ENCODE results near the gene GJB1. TPM values are rescaled to one million over a fixed set of nuclear protein-coding genes. Genes with fewer than 3 reads are reported as not detected.
"Not testable (repeated sequence)": the region's sequence is repeated elsewhere in the genome, so short reads cannot be mapped to it uniquely, and the experiment has no call there.

GJB1 gene
- total RNA-seq, 4 donors from 2014 or later, result 20.9 to 73.3 (median 48.3) TPM

- Histone ChIP-seq H3K36me3 (no peaks in the 10 kb centered on the region), H3K27ac (no peak overlapping the region), H3K9me3 (no peaks in the 10 kb centered on the region), H3K4me3 (no peak overlapping the region), H3K27me3 (no peaks in the 10 kb centered on the region), H3K4me1 (peaks cover 5 to 15% (median 6%) of the 10 kb centered on the region in 4 donors)
- WGBS, 2 donors (ENCODE audit: low coverage in 1 of 2), result 87% methylated on average over 4 of the region's 4 CpGs; no CpG with 5 or more reads in 1 of the 2 donors
- in situ Hi-C loops (cut with MboI; ENCODE audit: low pct_ligation_motif_present in 1 of 4, low pct_unique_long_range_greater_than_20kb in 1 of 4, low sequenced_read_pairs in 3 of 4), result no loop called here
- TF ChIP-seq POLR2AphosphoS5 (IDR thresholded peaks at IDR 0.05), result no peak
- no peak for TF ChIP-seq EP300 (IDR thresholded peaks at IDR 0.05; ENCODE audit: low read depth)
- TF ChIP-seq, protein P1, sequence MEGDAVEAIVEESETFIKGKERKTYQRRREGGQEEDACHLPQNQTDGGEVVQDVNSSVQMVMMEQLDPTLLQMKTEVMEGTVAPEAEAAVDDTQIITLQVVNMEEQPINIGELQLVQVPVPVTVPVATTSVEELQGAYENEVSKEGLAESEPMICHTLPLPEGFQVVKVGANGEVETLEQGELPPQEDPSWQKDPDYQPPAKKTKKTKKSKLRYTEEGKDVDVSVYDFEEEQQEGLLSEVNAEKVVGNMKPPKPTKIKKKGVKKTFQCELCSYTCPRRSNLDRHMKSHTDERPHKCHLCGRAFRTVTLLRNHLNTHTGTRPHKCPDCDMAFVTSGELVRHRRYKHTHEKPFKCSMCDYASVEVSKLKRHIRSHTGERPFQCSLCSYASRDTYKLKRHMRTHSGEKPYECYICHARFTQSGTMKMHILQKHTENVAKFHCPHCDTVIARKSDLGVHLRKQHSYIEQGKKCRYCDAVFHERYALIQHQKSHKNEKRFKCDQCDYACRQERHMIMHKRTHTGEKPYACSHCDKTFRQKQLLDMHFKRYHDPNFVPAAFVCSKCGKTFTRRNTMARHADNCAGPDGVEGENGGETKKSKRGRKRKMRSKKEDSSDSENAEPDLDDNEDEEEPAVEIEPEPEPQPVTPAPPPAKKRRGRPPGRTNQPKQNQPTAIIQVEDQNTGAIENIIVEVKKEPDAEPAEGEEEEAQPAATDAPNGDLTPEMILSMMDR (IDR thresholded peaks at IDR 0.05), result no peak
- no peak for TF ChIP-seq POLR2A (IDR thresholded peaks at IDR 0.05)
- intact Hi-C loops (cut with DNase I; ENCODE audit: low total_unique reads), result no loop called here
- no peak for DNase-seq
These were observed 33.8 kb downstream of the GJB1 start for GRCh38 chrX:71256856-71257255.

- H3K27ac ChIP-seq; H3K9me3 ChIP-seq; H3K27me3 ChIP-seq; H3K4me3 ChIP-seq; H3K4me1 ChIP-seq; H3K36me3 ChIP-seq; intact Hi-C loops (cut with DNase I; ENCODE audit: low total_unique reads); in situ Hi-C loops (cut with MboI; ENCODE audit: low pct_ligation_motif_present in 1 of 4, low pct_unique_long_range_greater_than_20kb in 1 of 4, low sequenced_read_pairs in 3 of 4); DNase-seq: not testable (repeated sequence)
These were observed 45.6 kb downstream of the GJB1 start for GRCh38 chrX:71268624-71269023.

GRCh38 chrX:71269801-71270395 lies 46.9 kb downstream of the GJB1 start:
- 90% methylated on average over 15 of the region's 19 CpGs; no CpG with 5 or more reads in 1 of the 2 donors for WGBS, 2 donors (ENCODE audit: low coverage in 1 of 2)
- Histone ChIP-seq H3K27ac (no peak overlapping the region), H3K36me3 (no peaks in the 10 kb centered on the region), H3K9me3 (no peaks in the 10 kb centered on the region), H3K4me3 (no peak overlapping the region), H3K4me1 (no peaks in the 10 kb centered on the region), H3K27me3 (no peaks in the 10 kb centered on the region)
- TF ChIP-seq EP300 (IDR thresholded peaks at IDR 0.05; ENCODE audit: low read depth), result no peak
- no peak for TF ChIP-seq POLR2AphosphoS5 (IDR thresholded peaks at IDR 0.05)
- TF ChIP-seq, protein P1 (IDR thresholded peaks at IDR 0.05), result no peak
- TF ChIP-seq POLR2A (IDR thresholded peaks at IDR 0.05), result no peak
- in situ Hi-C loops (cut with MboI; ENCODE audit: low pct_ligation_motif_present in 1 of 4, low pct_unique_long_range_greater_than_20kb in 1 of 4, low sequenced_read_pairs in 3 of 4), result no loop called here
- intact Hi-C loops (cut with DNase I; ENCODE audit: low total_unique reads), result no loop called here
- DNase-seq, result no peak

DNA sequence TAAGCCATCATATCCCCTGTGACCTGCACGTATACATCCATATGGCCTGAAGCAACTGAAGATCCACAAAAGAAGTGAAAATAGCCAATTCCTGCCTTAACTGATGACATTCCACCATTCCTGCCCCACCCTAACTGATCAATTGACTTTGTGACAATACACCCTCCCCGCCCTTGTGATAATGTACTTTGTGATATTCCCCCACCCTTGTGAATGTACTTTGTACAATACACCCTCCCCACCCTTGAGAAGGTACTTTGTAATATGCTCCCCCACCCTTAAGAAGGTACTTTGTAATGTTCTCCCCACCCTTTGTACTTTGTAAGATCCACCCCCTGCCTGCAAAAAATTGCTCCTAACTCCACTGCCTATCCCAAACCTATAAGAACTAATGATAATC lies 49.3 kb downstream of the GJB1 start:
- H3K4me3 ChIP-seq; intact Hi-C loops (cut with DNase I; ENCODE audit: low total_unique reads); in situ Hi-C loops (cut with MboI; ENCODE audit: low pct_ligation_motif_present in 1 of 4, low pct_unique_long_range_greater_than_20kb in 1 of 4, low sequenced_read_pairs in 3 of 4); H3K9me3 ChIP-seq; H3K27ac ChIP-seq; H3K27me3 ChIP-seq; H3K36me3 ChIP-seq; H3K4me1 ChIP-seq; DNase-seq: not testable (repeated sequence)
- WGBS, 2 donors (ENCODE audit: low coverage in 1 of 2), result 85% methylated on average over 2 of the region's 2 CpGs; no CpG with 5 or more reads in 1 of the 2 donors

Other genes starting within 250 kb of the GJB1 start
- gene SNX12, start 154.9 kb upstream of the GJB1 start, total RNA-seq, result 10 to 100 TPM; 16.8 to 69.5 (median 35.0) TPM
- gene FOXO4, start 127.4 kb upstream of the GJB1 start, total RNA-seq, result 100 to 1,000 TPM in 1 of 4 donors, 10 to 100 TPM in 3; 23.3 to 152 (median 35.4) TPM
- not detected for gene CXorf65, start 116.5 kb upstream of the GJB1 start, total RNA-seq
- gene IL2RG, start 111.6 kb upstream of the GJB1 start, total RNA-seq, result 100 to 1,000 TPM in 1 of 4 donors, 10 to 100 TPM in 2, 1 to 10 TPM in 1; 3.8 to 231 (median 44.0) TPM
- 10 to 100 TPM; 26.5 to 41.4 (median 40.0) TPM for gene MED12, start 104.6 kb upstream of the GJB1 start, total RNA-seq
- 1 to 10 TPM in 1 of 4 donors, under 1 TPM in 2, not detected in 1; 0.40 to 1.1 (median 0.64) TPM for gene NLGN3, start 78.4 kb upstream of the GJB1 start, total RNA-seq
- gene ZMYM3, start 30.9 kb downstream of the GJB1 start, total RNA-seq, result 10 to 100 TPM in 3 of 4 donors, 1 to 10 TPM in 1; 5.2 to 26.9 (median 13.4) TPM
- gene NONO, start 60.4 kb downstream of the GJB1 start, total RNA-seq, result 100 to 1,000 TPM; 173 to 304 (median 187) TPM
- 1 to 10 TPM in 2 of 4 donors, not detected in 2; 2.9 to 6.8 TPM for gene ITGB1BP2, start 78.5 kb downstream of the GJB1 start, total RNA-seq
- gene TAF1, start 143.1 kb downstream of the GJB1 start, total RNA-seq, result 10 to 100 TPM; 35.2 to 65.4 (median 39.3) TPM